Progenitor cell of endocrine pancreas (in vitro differentiated cells): ENCODE results near the gene NDRG4. TPM values are rescaled to one million over a fixed set of nuclear protein-coding genes. Genes with fewer than 3 reads are reported as not detected.

Source experiments
- DNase-seq: peaks from one replicate; pipeline ENCODE4 v3.0.0; 2021; ENCODE audit warnings: low spot score; ENCODE audit not compliant: unreplicated experiment
- H3K27ac Mint-ChIP-seq: 2 replicates; pipeline ENCODE4 v1.8.0; 2021; ENCODE audit warnings: mild to moderate bottlenecking, moderate library complexity, mixed read lengths
- H3K27me3 Mint-ChIP-seq: 2 replicates; pipeline ENCODE4 v1.8.0; 2021; ENCODE audit warnings: mixed read lengths
- H3K36me3 Mint-ChIP-seq: 2 replicates; pipeline ENCODE4 v1.8.0; 2022; ENCODE audit warnings: mixed read lengths; ENCODE audit not compliant: insufficient read depth
- H3K4me1 Mint-ChIP-seq: 2 replicates; pipeline ENCODE4 v1.8.0; 2021; ENCODE audit warnings: low read depth, mixed read lengths
- H3K4me3 Mint-ChIP-seq: 2 replicates; pipeline ENCODE4 v1.8.0; 2021; ENCODE audit warnings: low read depth, mild to moderate bottlenecking, moderate library complexity, mixed read lengths
- H3K9me3 Mint-ChIP-seq: 2 replicates; pipeline ENCODE4 v1.8.0; 2021; ENCODE audit warnings: low read depth, mixed read lengths
- CTCF ChIP-seq: fragments of 200-600 bp; sonication (generic); IDR thresholded peaks from one replicate; pipeline ENCODE4 v1.5.0; 2021; ENCODE audit warnings: antibody characterized with exemption, mild to moderate bottlenecking; ENCODE audit not compliant: unreplicated experiment
- total RNA-seq: library from RNA; stranded (reverse); gene quantifications from 2 replicates; pipeline ENCODE4 v1.2.1, GENCODE V29; 2021

Gene NDRG4
- total RNA-seq, 1 donor from 2014 or later, result 25.7 TPM

DNA sequence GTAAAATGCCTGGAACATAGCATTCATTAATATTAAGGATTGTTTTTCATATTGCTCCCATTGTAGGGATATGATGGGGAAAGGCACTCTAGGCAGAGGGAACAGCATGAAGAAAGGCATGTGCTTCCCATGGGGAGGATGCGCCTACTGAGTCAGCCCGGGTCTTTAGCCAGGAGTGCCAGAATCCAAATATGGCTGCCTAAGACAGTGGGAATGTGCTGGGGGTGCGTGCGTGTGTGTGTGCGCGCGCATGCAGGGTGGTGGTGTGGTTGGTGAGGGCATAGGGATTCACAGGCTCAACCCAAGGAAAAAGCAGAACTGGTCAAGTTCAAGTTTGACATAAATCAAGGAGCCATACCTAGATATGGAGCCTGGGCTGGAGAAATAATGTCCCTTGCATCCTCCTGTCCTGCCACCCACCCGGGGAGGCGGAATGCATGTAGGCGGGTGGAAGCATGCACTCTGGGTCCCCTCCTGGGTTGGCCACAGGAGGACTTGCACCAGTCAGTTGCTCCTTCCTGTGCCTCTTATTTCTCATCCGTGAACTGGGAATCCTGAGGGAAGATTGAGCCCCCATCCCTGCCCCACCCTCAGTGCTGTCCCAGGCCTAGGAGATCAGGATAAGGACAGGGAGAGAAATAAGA is 18.6 kb upstream of the NDRG4 start:
- no peak overlapping the region for H3K4me3 Mint-ChIP-seq
- no peak for TF ChIP-seq CTCF

DNA sequence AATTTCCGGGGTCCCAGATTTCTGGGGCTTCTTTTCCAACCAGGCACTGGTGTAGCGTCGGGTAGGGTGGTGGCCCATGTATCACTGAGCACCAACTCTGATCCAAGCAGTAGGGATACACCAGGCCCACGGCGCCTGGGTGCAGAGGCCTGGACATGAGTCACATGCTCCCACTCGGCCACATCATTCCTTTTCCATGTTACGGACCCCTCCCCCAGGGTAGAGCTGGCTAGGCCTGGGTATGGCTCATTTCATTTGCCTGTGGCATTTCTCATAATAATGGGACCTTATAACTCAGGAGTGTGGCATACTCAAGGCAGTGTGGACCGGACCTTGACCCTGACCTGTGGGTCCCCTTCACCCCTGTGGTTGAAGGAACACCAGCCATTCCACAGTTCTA is 18.0 kb upstream of the NDRG4 start:
- Mint-ChIP-seq H3K9me3 (no peaks in the 10 kb centered on the region), H3K27ac (no peak overlapping the region), H3K27me3 (no peaks in the 10 kb centered on the region), H3K4me3 (no peak overlapping the region), H3K36me3 (no peaks in the 10 kb centered on the region), H3K4me1 (no peaks in the 10 kb centered on the region)
- no peak for TF ChIP-seq CTCF
- no peak for DNase-seq

More for the DNA sequence above, 18.6 kb upstream of the NDRG4 start:
- no peaks in the 10 kb centered on the region for H3K4me1 Mint-ChIP-seq
- no peak overlapping the region for H3K27ac Mint-ChIP-seq
- no peak for DNase-seq
- peaks cover 1% of the 10 kb centered on the region for H3K9me3 Mint-ChIP-seq
- no peaks in the 10 kb centered on the region for H3K36me3 Mint-ChIP-seq
- H3K27me3 Mint-ChIP-seq, result no peaks in the 10 kb centered on the region

DNA sequence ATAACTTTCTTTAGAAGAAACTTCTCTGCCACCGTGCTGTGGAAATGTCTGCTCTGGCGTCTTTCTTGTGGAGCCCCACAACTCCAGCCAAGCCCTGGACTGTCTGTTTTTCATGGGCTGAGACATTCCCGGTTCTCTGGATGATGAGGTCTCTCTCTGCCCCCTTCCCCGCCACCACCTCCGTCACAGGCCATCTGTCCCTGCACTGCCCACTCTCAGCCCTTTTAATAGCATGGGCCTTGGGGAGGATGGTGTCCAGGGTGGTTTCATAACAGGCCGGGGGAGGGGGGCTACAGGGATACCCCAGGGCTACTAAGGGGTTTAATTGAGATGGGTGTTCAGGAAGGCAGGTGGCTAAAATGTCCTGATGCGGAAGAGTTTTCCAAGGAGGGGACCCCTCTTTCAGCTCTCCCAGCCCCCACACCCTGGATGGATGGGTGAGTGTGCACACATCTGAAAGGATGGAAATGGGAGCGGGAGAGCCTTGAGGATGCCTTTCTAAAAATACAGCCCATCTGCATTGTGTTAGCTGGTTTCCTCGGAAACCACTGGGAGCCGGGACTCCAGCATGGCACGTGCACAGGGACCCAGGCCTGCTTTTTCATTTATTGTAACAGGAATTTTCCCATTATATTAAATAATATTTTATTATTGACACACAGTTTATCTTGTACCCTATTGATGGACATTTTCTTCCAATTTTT is 14.6 kb upstream of the NDRG4 start:
- DNase-seq, result no peak
- no peaks in the 10 kb centered on the region for H3K4me1 Mint-ChIP-seq
- TF ChIP-seq CTCF, result no peak
- H3K4me3 Mint-ChIP-seq, result no peak overlapping the region
- no peak overlapping the region for H3K27ac Mint-ChIP-seq
- no peaks in the 10 kb centered on the region for H3K9me3 Mint-ChIP-seq
- H3K36me3 Mint-ChIP-seq, result no peaks in the 10 kb centered on the region
- no peaks in the 10 kb centered on the region for H3K27me3 Mint-ChIP-seq

GRCh38 chr16:58487566-58488351 is 12.2 kb upstream of the NDRG4 start:
- Mint-ChIP-seq H3K4me3 (no peak overlapping the region), H3K27ac (no peak overlapping the region), H3K36me3 (no peaks in the 10 kb centered on the region), H3K9me3 (no peaks in the 10 kb centered on the region), H3K4me1 (no peaks in the 10 kb centered on the region), H3K27me3 (no peaks in the 10 kb centered on the region)
- peak; percentile 86 for DNase-seq
- peak; percentile 97 for TF ChIP-seq CTCF

DNA sequence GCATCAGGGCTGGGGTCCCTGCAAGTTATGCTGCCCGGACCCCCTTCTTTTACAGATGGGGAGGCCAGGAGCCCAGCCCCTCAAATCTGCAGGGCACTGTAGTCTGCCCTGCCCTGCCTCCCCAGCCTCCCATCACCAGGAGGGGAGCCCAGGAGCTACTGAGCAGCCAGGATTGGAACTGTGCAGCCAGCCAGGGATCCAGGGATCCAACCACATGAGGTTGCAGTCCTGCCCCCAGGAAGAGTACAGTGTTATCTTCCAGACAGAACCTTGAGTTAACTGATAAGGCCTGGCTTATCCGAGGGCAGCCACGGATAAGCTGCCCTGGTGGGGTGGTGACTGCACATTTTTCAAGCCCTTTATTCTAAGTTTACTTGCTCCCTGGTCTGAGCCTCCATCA is 11.4 kb upstream of the NDRG4 start:
- H3K27me3 Mint-ChIP-seq, result no peaks in the 10 kb centered on the region
- DNase-seq, result no peak
- no peaks in the 10 kb centered on the region for H3K9me3 Mint-ChIP-seq
- no peak for TF ChIP-seq CTCF
- H3K4me1 Mint-ChIP-seq, result peaks cover 1% of the 10 kb centered on the region
- no peak overlapping the region for H3K4me3 Mint-ChIP-seq
- H3K27ac Mint-ChIP-seq, result no peak overlapping the region
- no peaks in the 10 kb centered on the region for H3K36me3 Mint-ChIP-seq
